MM.1S (cell line): ENCODE data around the gene DNMT3A.

Source experiments
- DNase-seq: peaks from one replicate; pipeline ENCODE4 v3.0.0-alpha.2; 2015
- H2AFZ ChIP-seq: fragments of 300-600 bp; sonication (generic); 2 replicates; pipeline ENCODE4 v1.6.0; 2016; ENCODE audit warnings: antibody characterized with exemption, low read length
- H3F3A ChIP-seq: fragments of 300-600 bp; sonication (generic); 2 replicates; pipeline ENCODE4 v1.6.1; 2016; ENCODE audit warnings: mild to moderate bottlenecking, antibody characterized with exemption, low read length, moderate library complexity, mixed read lengths; ENCODE audit not compliant: insufficient read depth
- H3K27ac ChIP-seq: fragments of 300-600 bp; sonication (generic); 2 replicates; pipeline ENCODE4 v1.5.1; 2016; ENCODE audit warnings: mild to moderate bottlenecking, low read length
- H3K27me3 ChIP-seq: fragments of 300-600 bp; sonication (generic); replicated peaks from 2 replicates; pipeline ENCODE4 v1.6.0; 2016; ENCODE audit warnings: low read length; ENCODE audit not compliant: insufficient read depth
- H3K36me3 ChIP-seq: fragments of 300-600 bp; sonication (generic); replicated peaks from 2 replicates; pipeline ENCODE4 v1.6.1; 2016; ENCODE audit warnings: mild to moderate bottlenecking, low read length, mixed read lengths; ENCODE audit not compliant: insufficient read depth
- H3K4me1 ChIP-seq: fragments of 300-600 bp; sonication (generic); 2 replicates; pipeline ENCODE4 v1.6.1; 2016; ENCODE audit warnings: low read length, mixed read lengths
- H3K4me2 ChIP-seq: fragments of 300-600 bp; sonication (generic); 2 replicates; pipeline ENCODE4 v1.6.0; 2016; ENCODE audit warnings: low read depth, low read length
- H3K4me3 ChIP-seq: fragments of 300-600 bp; sonication (generic); 2 replicates; pipeline ENCODE4 v1.5.1; 2016; ENCODE audit warnings: low read length, mixed read lengths
- H3K79me2 ChIP-seq: fragments of 300-600 bp; sonication (generic); 2 replicates; pipeline ENCODE4 v1.6.1; 2016; ENCODE audit warnings: mixed run types, low read length, mixed read lengths
- H3K9ac ChIP-seq: fragments of 300-600 bp; sonication (generic); 2 replicates; pipeline ENCODE4 v1.6.1; 2016; ENCODE audit warnings: low read length, mixed read lengths
- H3K9me2 ChIP-seq: fragments of 300-600 bp; sonication (generic); replicated peaks from 2 replicates; pipeline ENCODE4 v1.6.1; 2016; ENCODE audit warnings: mild to moderate bottlenecking, low read length, mixed read lengths; ENCODE audit not compliant: insufficient read depth
- H3K9me3 ChIP-seq: fragments of 300-600 bp; sonication (generic); replicated peaks from 2 replicates; pipeline ENCODE4 v1.6.1; 2016; ENCODE audit warnings: mild to moderate bottlenecking, low read length, mixed read lengths; ENCODE audit not compliant: insufficient read depth
- H4K20me1 ChIP-seq: fragments of 300-600 bp; sonication (generic); 2 replicates; pipeline ENCODE4 v1.6.1; 2016; ENCODE audit warnings: mild to moderate bottlenecking, low read length, moderate library complexity, mixed read lengths; ENCODE audit not compliant: insufficient read depth
- CTCF ChIP-seq: fragments of 300-600 bp; sonication (generic); IDR thresholded peaks from 2 replicates; pipeline ENCODE4 v1.5.1; 2016; ENCODE audit warnings: antibody characterized with exemption, low read length, mixed read lengths
- EZH2 ChIP-seq: fragments of 300-600 bp; sonication (generic); optimal IDR thresholded peaks from 2 replicates; pipeline ENCODE3; 2017; ENCODE audit warnings: low read depth, mild to moderate bottlenecking, antibody characterized with exemption, low read length, mixed read lengths
- EZH2phosphoT487 ChIP-seq: fragments of 300-600 bp; sonication (generic); IDR thresholded peaks from 2 replicates; pipeline ENCODE4 v1.6.1; 2018; ENCODE audit warnings: antibody characterized with exemption, low read length

DNMT3A gene

DNA sequence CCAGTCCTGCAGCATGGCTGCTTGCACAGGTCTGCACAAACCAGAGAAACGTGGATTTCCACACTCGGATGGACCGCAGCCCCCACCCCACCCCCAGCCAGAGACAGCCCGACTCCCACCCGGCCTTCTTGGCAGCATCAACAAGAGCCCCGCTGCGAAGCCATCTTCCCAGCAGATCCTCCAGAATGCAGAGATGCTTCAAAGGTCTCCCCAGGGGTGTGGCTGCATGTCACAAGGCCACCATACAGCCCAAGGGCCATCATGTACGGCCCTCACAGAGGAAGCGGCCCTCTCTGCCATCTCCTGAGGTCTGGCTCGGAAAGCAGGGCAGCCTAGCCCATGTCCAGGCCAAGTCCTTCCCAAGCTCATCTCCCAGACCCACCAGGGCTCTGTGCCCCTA, 11.5 kb downstream of the DNMT3A start:
- H4K20me1 ChIP-seq, result no peaks in the 10 kb centered on the region
- TF ChIP-seq CTCF (no peak), EZH2 (no peak), EZH2phosphoT487 (no peak)
- no peaks in the 10 kb centered on the region for H3K9me2 ChIP-seq

DNA sequence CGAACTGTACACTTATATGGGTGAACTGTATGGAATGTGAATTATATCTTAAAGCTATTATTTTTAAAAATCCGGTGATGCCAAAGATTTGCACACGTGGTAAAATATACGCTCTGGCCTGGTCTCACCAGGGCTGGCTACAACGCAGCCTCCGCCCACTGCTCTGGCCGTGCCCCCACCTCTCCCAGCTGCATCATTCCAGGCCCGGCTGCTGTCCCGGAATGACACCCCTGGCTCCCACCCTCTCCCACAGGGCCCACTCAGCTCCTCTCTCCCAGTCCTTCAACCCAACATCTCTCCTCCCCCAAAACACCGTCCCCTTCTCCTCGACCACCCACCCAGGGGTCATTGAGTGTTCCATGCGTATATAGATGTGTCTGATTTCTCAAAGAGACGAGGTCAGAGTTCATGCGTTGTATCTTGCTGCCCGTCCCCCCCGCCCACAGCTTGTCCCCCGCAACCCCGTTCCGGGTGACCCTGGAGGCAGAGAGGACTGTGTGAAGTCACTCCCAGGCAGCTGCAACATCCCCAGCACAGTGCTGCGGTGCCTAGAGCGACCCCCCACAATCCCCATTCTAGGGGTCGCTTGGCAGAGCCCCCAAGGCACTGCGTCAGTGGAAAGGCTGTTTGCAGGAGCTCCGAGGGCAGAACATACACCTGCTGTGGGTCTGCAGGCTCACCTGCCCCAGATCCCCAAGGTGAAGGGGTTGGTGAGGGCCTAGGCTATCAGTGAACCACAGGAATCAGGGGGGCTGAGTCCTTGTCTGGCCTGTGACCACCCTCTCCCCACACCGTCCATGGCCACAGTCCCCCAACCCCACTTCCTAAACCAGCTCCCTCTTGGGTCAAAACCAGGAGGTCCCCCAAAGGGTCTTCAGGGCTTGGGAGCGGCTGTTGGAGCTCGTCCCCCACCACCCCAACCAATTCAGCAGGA, 13.3 kb downstream of the DNMT3A start:
- Histone ChIP-seq H3K27ac (no peak overlapping the region), H3K79me2 (0 out of 2 replicates have a peak, but pooled peaks cover 2% of the 10 kb centered on the region), H3K9ac (no peak overlapping the region), H3K4me2 (no peak overlapping the region), H3K27me3 (no peaks in the 10 kb centered on the region), H3K4me1 (no peaks in the 10 kb centered on the region), H3K36me3 (no peaks in the 10 kb centered on the region), H3K9me2 (no peaks in the 10 kb centered on the region), H2AFZ (no peak overlapping the region), H3F3A (no peaks in the 10 kb centered on the region), H3K4me3 (no peak overlapping the region), H3K9me3 (no peaks in the 10 kb centered on the region), H4K20me1 (no peaks in the 10 kb centered on the region)
- TF ChIP-seq EZH2, result no peak
- TF ChIP-seq EZH2phosphoT487, result no peak
- no peak for TF ChIP-seq CTCF
- DNase-seq, result no peak

More for the DNA sequence above, 11.5 kb downstream of the DNMT3A start:
- Histone ChIP-seq H3F3A (no peaks in the 10 kb centered on the region), H3K4me3 (no peak overlapping the region), H3K79me2 (0 out of 2 replicates have a peak, but pooled peaks cover 2% of the 10 kb centered on the region), H3K4me2 (no peak overlapping the region), H3K27me3 (no peaks in the 10 kb centered on the region), H2AFZ (no peak overlapping the region), H3K9ac (no peak overlapping the region), H3K9me3 (no peaks in the 10 kb centered on the region), H3K27ac (no peak overlapping the region), H3K4me1 (no peaks in the 10 kb centered on the region), H3K36me3 (no peaks in the 10 kb centered on the region)
- DNase-seq, result no peak

DNA sequence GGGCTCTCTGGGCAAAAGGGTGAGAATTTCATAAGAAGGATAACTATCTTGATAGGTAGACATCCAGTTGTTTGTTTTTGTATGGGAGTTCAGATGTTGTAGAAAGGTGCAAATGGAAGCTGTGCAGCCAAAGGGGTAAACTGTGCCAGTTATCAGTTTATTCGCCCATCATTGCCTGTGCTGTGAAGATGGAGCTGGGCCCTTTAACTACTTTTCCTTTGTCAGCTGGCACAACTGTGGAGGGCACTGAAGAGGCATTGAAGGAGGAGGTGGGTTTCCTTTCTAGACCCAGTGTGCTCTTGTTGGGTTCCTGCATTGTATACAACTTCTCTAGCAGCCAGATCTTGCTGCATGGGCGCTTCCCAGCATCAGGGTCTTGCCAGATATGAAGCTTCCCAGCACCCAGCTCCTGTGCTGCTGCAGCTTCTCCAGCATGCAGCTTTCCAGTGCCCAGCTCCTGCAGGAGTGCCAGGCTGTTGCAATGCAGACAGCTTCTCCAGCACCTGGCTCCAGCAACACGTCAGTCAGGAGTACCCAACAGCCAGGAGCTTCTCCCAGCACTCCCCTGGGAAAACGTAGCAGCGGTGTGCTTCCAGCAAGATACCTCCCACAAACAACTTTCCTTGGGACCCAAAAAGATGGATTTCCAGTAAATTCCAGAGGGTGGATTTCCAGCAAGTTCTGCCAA, 15.3 kb downstream of the DNMT3A start:
- Histone ChIP-seq H3F3A (no peaks in the 10 kb centered on the region), H3K27ac (no peak overlapping the region), H3K9me2 (no peaks in the 10 kb centered on the region), H3K27me3 (no peaks in the 10 kb centered on the region), H3K9me3 (no peaks in the 10 kb centered on the region), H3K4me2 (no peak overlapping the region), H2AFZ (no peak overlapping the region), H3K4me3 (no peak overlapping the region), H4K20me1 (no peaks in the 10 kb centered on the region), H3K4me1 (no peaks in the 10 kb centered on the region), H3K79me2 (0 out of 2 replicates have a peak, but pooled peaks cover 2% of the 10 kb centered on the region), H3K36me3 (no peaks in the 10 kb centered on the region), H3K9ac (no peak overlapping the region)
- TF ChIP-seq EZH2, result no peak
- TF ChIP-seq CTCF, result no peak
- TF ChIP-seq EZH2phosphoT487, result no peak
- no peak for DNase-seq
